Neural crest cell (in vitro differentiated cells): Measurements from ENCODE around the gene IGFBP1. TPM values are rescaled to one million over a fixed set of nuclear protein-coding genes. Genes with fewer than 3 reads are reported as not detected.

Experiments used
- DNase-seq: peaks from one replicate; pipeline ENCODE4 v3.0.0; 2021; ENCODE audit warnings: low read depth, mixed read lengths, low spot score
- H3K27ac Mint-ChIP-seq: one replicate; pipeline ENCODE4 v1.8.0; 2021; ENCODE audit warnings: mild to moderate bottlenecking, mixed read lengths; ENCODE audit not compliant: unreplicated experiment
- H3K27me3 Mint-ChIP-seq: 2 replicates; pipeline ENCODE4 v1.8.0; 2021; ENCODE audit warnings: low read depth, mild to moderate bottlenecking, mixed read lengths
- H3K36me3 Mint-ChIP-seq: 2 replicates; pipeline ENCODE4 v1.8.0; 2021; ENCODE audit warnings: low read depth, mild to moderate bottlenecking, mixed read lengths
- H3K4me1 Mint-ChIP-seq: 2 replicates; pipeline ENCODE4 v1.8.0; 2021; ENCODE audit warnings: mixed read lengths
- H3K4me3 Mint-ChIP-seq: one replicate; pipeline ENCODE4 v1.8.0; 2021; ENCODE audit warnings: mild to moderate bottlenecking, mixed read lengths
- H3K9me3 Mint-ChIP-seq: 2 replicates; pipeline ENCODE4 v1.8.0; 2021; ENCODE audit warnings: mixed read lengths
- CTCF ChIP-seq: fragments of 200-600 bp; sonication (generic); conservative IDR thresholded peaks from 2 replicates; pipeline ENCODE4 v1.5.0; 2021; ENCODE audit warnings: antibody characterized with exemption, mild to moderate bottlenecking
- total RNA-seq: library from RNA; stranded (reverse); gene quantifications from 2 replicates; pipeline ENCODE4 v1.2.1, GENCODE V29; 2021

The IGFBP1 gene
- total RNA-seq, 1 donor from 2014 or later = not detected

- H3K27ac Mint-ChIP-seq = no peak overlapping the region
Measured at GRCh38 chr7:45919993-45920459, 31.7 kb downstream of the IGFBP1 start.

GRCh38 chr7:45920502-45921380, 32.5 kb downstream of the IGFBP1 start, which contains the start of gene IGFBP3:
Gene IGFBP3, minus strand, starts transcription at chr7:45921272. Its CDS starts 132 bp downstream, at chr7:45921140.
- Mint-ChIP-seq H3K9me3 (no peaks in the 10 kb centered on the region), H3K27me3 (peaks cover 56% of the 10 kb centered on the region), H3K36me3 (peaks cover 4% of the 10 kb centered on the region), H3K27ac (no peak within 1 kb of the TSS), H3K4me1 (peaks cover 57% of the 10 kb centered on the region), H3K4me3 (peak within 1 kb of the TSS; percentile 92)
- no peak for TF ChIP-seq CTCF
- DNase-seq = peak; percentile 38

More at GRCh38 chr7:45919993-45920459, 31.7 kb downstream of the IGFBP1 start:
- no peak for DNase-seq
- peaks cover 57% of the 10 kb centered on the region for H3K4me1 Mint-ChIP-seq
- no peaks in the 10 kb centered on the region for H3K9me3 Mint-ChIP-seq
- TF ChIP-seq CTCF = no peak
- peaks cover 56% of the 10 kb centered on the region for H3K27me3 Mint-ChIP-seq
- peaks cover 4% of the 10 kb centered on the region for H3K36me3 Mint-ChIP-seq
- peak overlapping the region; percentile 91 for H3K4me3 Mint-ChIP-seq

GRCh38 chr7:45921381-45921698, 33.1 kb downstream of the IGFBP1 start:
- no peak for DNase-seq
- no peak overlapping the region for H3K27ac Mint-ChIP-seq
- H3K36me3 Mint-ChIP-seq = peaks cover 4% of the 10 kb centered on the region
- peaks cover 56% of the 10 kb centered on the region for H3K27me3 Mint-ChIP-seq
- H3K4me1 Mint-ChIP-seq = peaks cover 57% of the 10 kb centered on the region
- TF ChIP-seq CTCF = no peak
- H3K4me3 Mint-ChIP-seq = peak overlapping the region; percentile 92
- no peaks in the 10 kb centered on the region for H3K9me3 Mint-ChIP-seq

GRCh38 chr7:45921699-45922519, 33.6 kb downstream of the IGFBP1 start:
- Mint-ChIP-seq H3K4me1 (peaks cover 57% of the 10 kb centered on the region), H3K36me3 (peaks cover 4% of the 10 kb centered on the region), H3K27ac (no peak overlapping the region), H3K9me3 (no peaks in the 10 kb centered on the region), H3K27me3 (peaks cover 56% of the 10 kb centered on the region), H3K4me3 (peak overlapping the region; percentile 92)
- peak; percentile 94 for TF ChIP-seq CTCF
- DNase-seq = peak; percentile 87

GRCh38 chr7:45922810-45923209, 34.5 kb downstream of the IGFBP1 start:
- no peak for TF ChIP-seq CTCF
- Mint-ChIP-seq H3K36me3 (no peaks in the 10 kb centered on the region), H3K27me3 (peaks cover 51% of the 10 kb centered on the region), H3K9me3 (no peaks in the 10 kb centered on the region), H3K4me3 (peak overlapping the region; percentile 92), H3K4me1 (peaks cover 49% of the 10 kb centered on the region), H3K27ac (no peak overlapping the region)
- no peak for DNase-seq
